Astrocyte (in vitro differentiated cells and primary cell): ENCODE measurements around the gene PGC.

Experiments
- CTCF ChIP-seq: IDR thresholded peaks from 2 replicates; pipeline ENCODE4 v1.5.1; 2011; ENCODE audit warnings: low read depth, mild to moderate bottlenecking, inconsistent platforms, low read length, moderate library complexity; ENCODE audit not compliant: insufficient read depth
- EZH2 ChIP-seq: IDR thresholded peaks from 2 replicates; pipeline ENCODE4 v1.6.1; 2012; ENCODE audit warnings: mild to moderate bottlenecking, low read length, inconsistent platforms; ENCODE audit not compliant: insufficient read depth

- TF ChIP-seq CTCF = no peak
- no peak for TF ChIP-seq EZH2
These were observed 34.0 kb downstream of the PGC start for GRCh38 chr6:41713159-41713649.
